Naive thymus-derived CD4-positive, alpha-beta T cell (primary cell): ENCODE results near the gene ERH. TPM values are rescaled to one million over a fixed set of nuclear protein-coding genes. Genes with fewer than 3 reads are reported as not detected.
A peak's percentile ranks its signal among the peaks of the same experiment; 100 is the strongest.

Source experiments
- ATAC-seq: fragments of 150-1000 bp; cut with Tn5 transposase; 2 replicates; pipeline ENCODE4 v1.10.0; 2021; ENCODE audit warnings: mild to moderate bottlenecking, moderate library complexity
- CTCF ChIA-PET: fragments of 350-600 bp; sonication (Branson Sonifier 250); formaldehyde crosslinking; loops from one replicate; lab custom pipeline; 2021; ENCODE audit warnings: antibody characterized with exemption; lab: Charles Lee
- POLR2A ChIA-PET: fragments of 350-600 bp; sonication (Branson Sonifier 250); formaldehyde crosslinking; loops from one replicate; lab custom pipeline; 2021; ENCODE audit warnings: antibody characterized with exemption, inconsistent platforms; lab: Charles Lee
- DNase-seq, 9 donors: peaks; one replicate each; pipeline versions ENCODE4 v3.0.0 to v3.0.0-alpha.2; 2020 to 2022; ENCODE audit warnings: mixed read lengths in 1 of 9
- H3K27ac ChIP-seq: one replicate; pipeline ENCODE4 v1.7.0; 2013; ENCODE audit warnings: mild to moderate bottlenecking, low read depth, low read length, moderate library complexity
- H3K27me3 ChIP-seq, 2 donors: one replicate each; pipeline ENCODE4 v1.7.0; 2013; ENCODE audit warnings: low read length in 2 of 2, mild to moderate bottlenecking in 2 of 2, moderate library complexity in 2 of 2; ENCODE audit not compliant: control insufficient read depth in 2 of 2, insufficient read depth in 2 of 2
- H3K36me3 ChIP-seq, 3 experiments: 1 replicate in 2 of 3; 2 replicates in 1 of 3; pipeline ENCODE4 v1.7.0; 2013; ENCODE audit warnings: low read length in 3 of 3, mild to moderate bottlenecking in 3 of 3, moderate library complexity in 1 of 3; ENCODE audit not compliant: insufficient read depth in 3 of 3, control insufficient read depth in 2 of 3
- H3K4me1 ChIP-seq, 2 donors: one replicate each; pipeline ENCODE4 v1.7.0; 2013; ENCODE audit warnings: low read length in 2 of 2, mild to moderate bottlenecking in 2 of 2, moderate library complexity in 1 of 2; ENCODE audit not compliant: control insufficient read depth in 2 of 2, insufficient read depth in 2 of 2
- H3K4me3 ChIP-seq: 2 replicates; pipeline ENCODE4 v1.7.0; 2013; ENCODE audit warnings: mild to moderate bottlenecking, low read length
- H3K9me3 ChIP-seq, 3 experiments: 1 replicate in 2 of 3; 2 replicates in 1 of 3; pipeline ENCODE4 v1.7.0; 2013; ENCODE audit warnings: low read length in 3 of 3; ENCODE audit not compliant: control insufficient read depth in 2 of 3
- H3K27ac Mint-ChIP-seq, 9 donors: one replicate each; pipeline ENCODE4 v1.8.0; 2020 to 2022; ENCODE audit warnings: mixed read lengths in 9 of 9, mild to moderate bottlenecking in 8 of 9, moderate library complexity in 5 of 9, inconsistent platforms in 2 of 9
- H3K27me3 Mint-ChIP-seq, 5 donors: one replicate each; pipeline ENCODE4 v1.8.0; 2021 to 2022; ENCODE audit warnings: mixed read lengths in 5 of 5, mild to moderate bottlenecking in 1 of 5
- H3K36me3 Mint-ChIP-seq, 5 donors: one replicate each; pipeline ENCODE4 v1.8.0; 2020 to 2022; ENCODE audit warnings: mixed read lengths in 5 of 5, mild to moderate bottlenecking in 3 of 5, inconsistent platforms in 1 of 5
- H3K4me1 Mint-ChIP-seq, 7 donors: one replicate each; pipeline ENCODE4 v1.8.0; 2020 to 2022; ENCODE audit warnings: mixed read lengths in 7 of 7, mild to moderate bottlenecking in 3 of 7, inconsistent platforms in 1 of 7
- H3K4me3 Mint-ChIP-seq, 10 donors: one replicate each; pipeline ENCODE4 v1.8.0; 2020 to 2022; ENCODE audit warnings: mild to moderate bottlenecking in 10 of 10, mixed read lengths in 10 of 10, moderate library complexity in 6 of 10, inconsistent platforms in 2 of 10
- H3K9me3 Mint-ChIP-seq, 11 donors: one replicate each; pipeline ENCODE4 v1.8.0; 2020 to 2022; ENCODE audit warnings: mixed read lengths in 11 of 11, mild to moderate bottlenecking in 4 of 11, inconsistent platforms in 1 of 11, moderate library complexity in 1 of 11
- intact Hi-C, 2 donors: fragments of 100-400 bp; cut with micrococcal nuclease; formaldehyde crosslinking; loops; one replicate each; pipeline ENCODE4 v1.15.1; 2023
- polyA plus RNA-seq, 2 donors: library from polyadenylated mRNA; unstranded; fragments of 300-500 nt; fragmentation: Illumina TruSeq; gene quantifications; one replicate each; pipeline ENCODE4 v1.2.3, GENCODE V29; 2021
- total RNA-seq, 6 experiments: library from RNA in 5 of 6; stranded (reverse) in 5 of 6; gene quantifications; 1 replicate in 5 of 6; 2 replicates in 1 of 6; pipeline ENCODE4 v1.2.3 and lab custom pipeline; 2021 to 2026

The ERH gene
- total and polyA plus RNA-seq, 7 experiments from 2014 or later: 26.4 to 330 (median 93.7) TPM

- H3K4me1 Mint-ChIP-seq: peaks cover 6 to 24% (median 9%) of the 10 kb centered on the region in 7 donors
Observed at GRCh38 chr14:69356903-69357543, 41.1 kb downstream of the ERH start.

GRCh38 chr14:69355607-69356281, 42.4 kb downstream of the ERH start:
- no peaks in the 10 kb centered on the region for H3K36me3 ChIP-seq
- peaks cover 6 to 27% (median 9%) of the 10 kb centered on the region in 7 donors for H3K4me1 Mint-ChIP-seq
- CTCF ChIA-PET: no interaction called here
- no peak overlapping the region for H3K4me3 ChIP-seq
- peaks cover 4 to 9% of the 10 kb centered on the region in 2 donors for H3K4me1 ChIP-seq
- DNase-seq: no peak
- H3K27ac Mint-ChIP-seq: peak overlapping the region in 2 of 9 donors; percentile 65 to 98
- H3K27ac ChIP-seq: no peak overlapping the region
- peak overlapping the region in 2 of 10 donors; percentile 31 to 87 for H3K4me3 Mint-ChIP-seq
- H3K9me3 ChIP-seq: no peaks in the 10 kb centered on the region
- POLR2A ChIA-PET: no interaction called here
- peaks cover 0 to 2% (median 0%) of the 10 kb centered on the region in 11 donors for H3K9me3 Mint-ChIP-seq
- intact Hi-C loops: no loop called here
- ATAC-seq: no peak
- H3K27me3 Mint-ChIP-seq: peaks cover 0 to 18% (median 0%) of the 10 kb centered on the region in 5 donors
- H3K36me3 Mint-ChIP-seq: peaks cover 0 to 4% (median 0%) of the 10 kb centered on the region in 5 donors
- H3K27me3 ChIP-seq: no peaks in the 10 kb centered on the region

More at GRCh38 chr14:69356903-69357543, 41.1 kb downstream of the ERH start:
- H3K4me3 Mint-ChIP-seq: no peak overlapping the region
- Histone ChIP-seq H3K4me3 (no peak overlapping the region), H3K4me1 (peaks cover 4 to 9% of the 10 kb centered on the region in 2 donors), H3K27me3 (no peaks in the 10 kb centered on the region), H3K27ac (no peak overlapping the region), H3K9me3 (no peaks in the 10 kb centered on the region), H3K36me3 (no peaks in the 10 kb centered on the region)
- peaks cover 0 to 18% (median 0%) of the 10 kb centered on the region in 5 donors for H3K27me3 Mint-ChIP-seq
- peaks cover 0 to 2% (median 0%) of the 10 kb centered on the region in 11 donors for H3K9me3 Mint-ChIP-seq
- H3K36me3 Mint-ChIP-seq: peaks cover 0 to 4% (median 0%) of the 10 kb centered on the region in 5 donors
- no peak for DNase-seq
- intact Hi-C loops: no loop called here
- no peak for ATAC-seq
- no peak overlapping the region for H3K27ac Mint-ChIP-seq
- POLR2A ChIA-PET: no interaction called here
- CTCF ChIA-PET: no interaction called here

- ChIA-PET CTCF (no interaction called here), POLR2A (no interaction called here)
- H3K27ac ChIP-seq: no peak overlapping the region
- peak overlapping the region in 5 of 9 donors; percentile 12 to 98 (median 86) for H3K27ac Mint-ChIP-seq
- peaks cover 0 to 13% (median 0%) of the 10 kb centered on the region in 5 donors for H3K27me3 Mint-ChIP-seq
- H3K4me3 ChIP-seq: no peak overlapping the region
- peaks cover 0 to 4% (median 0%) of the 10 kb centered on the region in 5 donors for H3K36me3 Mint-ChIP-seq
- no peak for DNase-seq
- no peaks in the 10 kb centered on the region for H3K27me3 ChIP-seq
- H3K4me3 Mint-ChIP-seq: peak overlapping the region in 2 of 10 donors; percentile 66 to 87
- H3K9me3 Mint-ChIP-seq: peaks cover 0 to 2% (median 0%) of the 10 kb centered on the region in 11 donors
- no peaks in the 10 kb centered on the region for H3K36me3 ChIP-seq
- intact Hi-C loops: no loop called here
- ATAC-seq: no peak
- peaks cover 6 to 27% (median 9%) of the 10 kb centered on the region in 7 donors for H3K4me1 Mint-ChIP-seq
- H3K4me1 ChIP-seq: peaks cover 4 to 9% of the 10 kb centered on the region in 2 donors
- H3K9me3 ChIP-seq: no peaks in the 10 kb centered on the region
Observed at GRCh38 chr14:69355154-69355597, 42.9 kb downstream of the ERH start.

GRCh38 chr14:69354383-69355153, 43.5 kb downstream of the ERH start:
- POLR2A ChIA-PET: no interaction called here
- no peak overlapping the region for H3K27ac ChIP-seq

GRCh38 chr14:69353168-69353567, 44.9 kb downstream of the ERH start:
- H3K36me3 ChIP-seq: no peaks in the 10 kb centered on the region
- CTCF ChIA-PET: no interaction called here
- H3K4me3 ChIP-seq: no peak overlapping the region
- peaks cover 0 to 4% (median 0%) of the 10 kb centered on the region in 5 donors for H3K36me3 Mint-ChIP-seq
- H3K27ac ChIP-seq: no peak overlapping the region
- ATAC-seq (no peak), DNase-seq (no peak)
- H3K4me1 ChIP-seq: peaks cover 4 to 9% of the 10 kb centered on the region in 2 donors
- H3K27me3 Mint-ChIP-seq: peaks cover 0 to 15% (median 0%) of the 10 kb centered on the region in 5 donors
- H3K27ac Mint-ChIP-seq: no peak overlapping the region
- H3K9me3 Mint-ChIP-seq: peaks cover 0 to 2% (median 0%) of the 10 kb centered on the region in 11 donors
- peaks cover 6 to 17% (median 9%) of the 10 kb centered on the region in 7 donors for H3K4me1 Mint-ChIP-seq
- POLR2A ChIA-PET: no interaction called here
- no peaks in the 10 kb centered on the region for H3K9me3 ChIP-seq
- intact Hi-C loops: no loop called here
- H3K4me3 Mint-ChIP-seq: no peak overlapping the region
- H3K27me3 ChIP-seq: no peaks in the 10 kb centered on the region

More at GRCh38 chr14:69354383-69355153, 43.5 kb downstream of the ERH start:
- peak overlapping the region; percentile 23 to 98 (median 74) for H3K27ac Mint-ChIP-seq
- Histone ChIP-seq H3K4me1 (peaks cover 4 to 9% of the 10 kb centered on the region in 2 donors), H3K27me3 (no peaks in the 10 kb centered on the region), H3K9me3 (no peaks in the 10 kb centered on the region), H3K36me3 (no peaks in the 10 kb centered on the region), H3K4me3 (peak overlapping the region; percentile 22)
- DNase-seq (peak in 5 of 9 donors; percentile 11 to 72 (median 29)), ATAC-seq (peak; percentile 83)
- CTCF ChIA-PET: no interaction called here
- H3K27me3 Mint-ChIP-seq: peaks cover 0 to 14% (median 0%) of the 10 kb centered on the region in 5 donors
- H3K36me3 Mint-ChIP-seq: peaks cover 0 to 4% (median 0%) of the 10 kb centered on the region in 5 donors
- peaks cover 0 to 2% (median 0%) of the 10 kb centered on the region in 11 donors for H3K9me3 Mint-ChIP-seq
- H3K4me3 Mint-ChIP-seq: peak overlapping the region in 8 of 10 donors; percentile 10 to 87 (median 68)
- H3K4me1 Mint-ChIP-seq: peaks cover 6 to 27% (median 9%) of the 10 kb centered on the region in 7 donors
- intact Hi-C loops: loop anchor here in 1 of 2 donors (1.0 kb wide), 1 partner anchor 44 kb away; the partner anchor contains the start of genes ERH and SLC39A9

GRCh38 chr14:69351911-69352310, 46.2 kb downstream of the ERH start:
- Mint-ChIP-seq H3K27ac (peak overlapping the region in 1 of 9 donors; percentile 50), H3K9me3 (peaks cover 0 to 2% (median 0%) of the 10 kb centered on the region in 11 donors), H3K36me3 (peaks cover 0 to 4% (median 0%) of the 10 kb centered on the region in 5 donors), H3K27me3 (peaks cover 0 to 19% (median 0%) of the 10 kb centered on the region in 5 donors), H3K4me3 (no peak overlapping the region), H3K4me1 (peaks cover 6 to 17% (median 9%) of the 10 kb centered on the region in 7 donors)
- H3K27me3 ChIP-seq: no peaks in the 10 kb centered on the region
- H3K9me3 ChIP-seq: no peaks in the 10 kb centered on the region
- ChIA-PET CTCF (no interaction called here), POLR2A (no interaction called here)
- no peak overlapping the region for H3K27ac ChIP-seq
- peaks cover 4 to 9% of the 10 kb centered on the region in 2 donors for H3K4me1 ChIP-seq
- intact Hi-C loops: no loop called here
- H3K36me3 ChIP-seq: no peaks in the 10 kb centered on the region
- ATAC-seq (no peak), DNase-seq (no peak)
- H3K4me3 ChIP-seq: no peak overlapping the region
